HG03135 (cell line): ENCODE data around the gene CCDC18.

ENCODE experiments used
- ATAC-seq: cut with Tn5 transposase; IDR thresholded peaks from one replicate; pipeline ENCODE4 v1.9.1; 2021; ENCODE audit warnings: mild to moderate bottlenecking, moderate library complexity; ENCODE audit not compliant: unreplicated experiment

The CCDC18 gene

DNA sequence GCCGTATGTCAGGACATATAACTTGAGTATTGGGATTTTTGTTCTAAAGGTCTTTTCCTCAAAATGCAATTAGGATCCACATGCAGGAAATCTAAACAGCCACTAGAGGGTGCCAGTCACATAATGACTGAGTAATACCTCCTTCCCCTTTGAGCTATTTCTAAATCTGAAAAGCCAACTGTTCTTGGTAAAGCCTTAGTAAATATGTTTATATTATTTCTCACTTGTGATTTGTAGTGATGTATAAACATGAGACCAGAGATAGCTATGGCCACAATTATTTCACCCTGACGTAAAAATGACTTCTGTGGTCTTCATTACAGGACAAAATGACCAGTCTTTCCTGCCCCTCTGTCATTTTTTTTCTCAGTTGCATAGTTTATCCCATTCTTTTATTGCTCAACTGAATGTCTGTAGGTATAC lies 124.2 kb downstream of the CCDC18 start:
- no peak for ATAC-seq

DNA sequence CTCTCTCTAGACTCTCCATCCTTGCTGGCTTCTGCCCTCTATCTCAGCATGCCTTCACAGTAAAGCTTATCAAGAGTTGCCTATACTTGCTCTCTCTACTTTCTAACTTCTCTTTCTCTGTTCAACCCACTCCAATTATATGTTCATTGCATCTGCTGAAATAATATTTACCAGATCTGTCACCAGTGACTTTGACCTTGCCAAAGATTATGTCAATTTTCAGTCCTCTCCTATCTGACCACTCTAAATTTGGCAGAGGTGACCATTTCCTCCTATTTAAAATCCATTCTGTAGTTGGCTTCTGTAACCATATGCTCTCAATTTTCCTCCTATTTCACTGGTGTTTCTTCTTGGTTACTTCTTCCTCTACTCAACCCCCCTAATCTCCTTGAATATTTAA lies 126.4 kb downstream of the CCDC18 start:
- no peak for ATAC-seq

GRCh38 chr1:93313026-93313425 lies 132.5 kb downstream of the CCDC18 start:
- no peak for ATAC-seq

GRCh38 chr1:93317207-93317606 lies 136.7 kb downstream of the CCDC18 start:
- no peak for ATAC-seq

GRCh38 chr1:93317943-93318342 lies 137.4 kb downstream of the CCDC18 start:
- ATAC-seq: no peak

DNA sequence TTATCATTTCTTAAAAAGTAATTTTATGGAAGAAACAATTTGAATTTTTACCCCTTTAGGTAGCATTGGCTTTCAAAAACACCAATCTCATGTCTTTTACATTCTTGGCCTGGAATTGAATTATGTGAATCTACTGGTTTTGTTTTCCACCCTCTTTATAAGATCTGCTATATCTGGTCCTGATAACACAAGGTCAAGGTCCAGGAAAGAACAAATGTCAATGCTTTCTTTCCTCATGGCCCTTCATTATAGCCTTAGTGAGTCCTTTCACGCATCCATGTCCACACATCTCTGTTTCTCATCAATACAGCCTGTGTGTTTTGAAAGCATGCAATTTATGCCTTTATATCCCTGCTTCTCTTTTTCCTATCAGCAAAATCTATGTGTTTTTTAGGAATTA lies 141.2 kb downstream of the CCDC18 start:
- no peak for ATAC-seq

DNA sequence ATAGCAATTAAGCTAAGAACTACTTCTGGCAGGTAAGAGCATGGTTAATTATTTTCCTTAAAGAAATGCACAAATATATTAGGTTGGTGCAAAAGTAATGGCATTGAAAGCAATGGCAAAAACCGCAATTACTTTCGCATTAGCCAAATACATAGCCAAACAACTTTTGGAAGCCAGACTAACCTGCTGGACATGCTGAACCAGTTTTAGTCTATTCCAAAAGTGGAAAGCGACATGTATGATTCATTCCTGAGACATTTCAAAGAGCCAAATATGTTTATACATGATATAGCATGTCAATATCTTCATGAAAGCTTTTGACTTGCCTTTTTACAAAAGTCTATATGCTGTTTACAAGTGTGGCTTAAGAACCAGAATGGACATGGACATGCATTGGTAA lies 141.8 kb downstream of the CCDC18 start:
- no peak for ATAC-seq

DNA sequence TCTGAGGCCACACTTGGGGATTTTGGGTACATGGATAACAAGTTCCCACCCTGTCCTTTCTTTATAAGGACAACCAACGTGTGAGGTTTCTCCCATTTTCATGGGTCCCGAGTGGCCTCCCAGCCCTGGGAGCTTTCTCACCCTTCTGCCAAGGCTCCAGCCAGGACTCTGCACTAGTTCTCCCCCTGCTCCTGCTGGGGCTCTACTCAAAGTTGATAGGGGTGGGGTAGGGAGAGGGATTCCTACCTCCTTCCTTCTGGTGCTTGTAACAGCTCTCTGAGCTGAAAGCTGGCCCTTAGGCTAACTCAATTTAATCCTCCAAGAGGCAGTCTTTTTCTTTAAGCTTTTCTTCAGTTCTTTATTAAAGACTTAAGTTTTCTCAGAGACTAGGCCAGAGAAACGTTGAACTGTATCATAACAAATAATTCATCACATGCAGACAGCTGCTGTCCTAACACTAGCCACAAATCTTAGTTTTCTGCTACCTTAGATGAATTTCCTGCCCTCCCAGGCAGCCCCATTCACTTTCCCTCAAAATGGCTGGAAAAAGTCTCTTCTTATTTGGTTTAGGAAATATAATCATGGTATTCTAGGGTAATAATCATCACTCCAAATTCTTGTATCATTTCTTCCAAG lies 142.8 kb downstream of the CCDC18 start:
- ATAC-seq: no peak

DNA sequence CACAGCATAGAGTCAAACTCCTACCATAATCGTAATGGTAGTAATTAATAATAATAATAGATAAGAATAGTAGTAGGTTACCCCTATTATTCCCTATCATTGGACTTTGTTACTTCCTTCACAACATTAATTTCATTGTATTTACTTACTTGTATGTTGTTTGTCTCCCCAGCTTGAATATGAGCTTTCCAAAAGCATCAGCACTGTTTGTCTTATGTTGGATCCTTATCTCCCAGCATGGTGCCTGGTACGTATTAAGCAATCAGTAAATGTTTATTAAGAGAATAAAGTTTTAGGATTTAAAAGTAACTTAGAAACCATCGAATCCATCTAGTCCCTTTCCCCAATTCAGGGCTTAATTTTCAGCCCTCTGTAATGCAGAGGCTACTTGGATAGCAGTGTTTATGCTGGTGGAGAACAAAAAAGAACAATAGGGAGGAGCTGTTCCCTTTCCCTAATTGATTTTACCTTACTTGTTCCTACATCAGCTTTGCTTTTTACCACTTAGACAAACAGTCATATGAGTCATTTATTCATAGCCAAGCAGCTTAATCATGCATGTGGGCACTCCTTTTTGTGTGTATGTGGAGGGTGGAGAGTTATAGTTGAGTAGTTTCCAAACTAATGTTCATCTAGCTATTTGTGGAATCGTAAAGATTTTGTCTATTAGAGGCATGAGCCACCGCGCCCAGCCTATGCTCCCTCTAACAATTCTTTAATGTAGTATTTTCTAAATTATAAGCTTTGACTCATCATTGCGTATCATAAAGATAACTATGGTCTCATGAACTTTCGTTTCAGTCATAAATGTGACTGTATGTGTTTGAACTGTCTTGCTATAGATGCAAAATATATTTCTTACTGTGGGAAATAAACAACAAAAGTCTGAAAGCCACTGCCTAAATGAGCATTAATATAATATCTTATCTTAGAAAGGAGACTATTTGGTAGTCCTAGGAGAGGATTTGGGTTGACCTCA lies 144.3 kb downstream of the CCDC18 start:
- no peak for ATAC-seq
